GM23248 (cell line): ENCODE data around the gene HOXA10.

ENCODE experiments used
- EZH2 ChIP-seq: fragments of 200-600 bp; sonication (generic); IDR thresholded peaks from 2 replicates; pipeline ENCODE4 v1.6.1; 2018; ENCODE audit warnings: antibody characterized with exemption, mild to moderate bottlenecking; ENCODE audit not compliant: insufficient read depth, poor library complexity, severe bottlenecking
- EZH2phosphoT487 ChIP-seq: fragments of 200-600 bp; sonication (generic); IDR thresholded peaks from 2 replicates; pipeline ENCODE4 v1.6.1; 2018; ENCODE audit warnings: antibody characterized with exemption, moderate library complexity, mild to moderate bottlenecking, low read depth; ENCODE audit not compliant: insufficient read depth

- no peak for TF ChIP-seq EZH2phosphoT487
- no peak for TF ChIP-seq EZH2
Measured at GRCh38 chr7:27154901-27155815, 19.0 kb downstream of the HOXA10 start.
